SU-DHL-6 (cell line): ENCODE measurements around the gene UCHL1.

ENCODE experiments used
- H2AFZ ChIP-seq: fragments of 200-600 bp; sonication (generic); 2 replicates; pipeline ENCODE4 v1.6.1; 2014; ENCODE audit warnings: low read depth, mild to moderate bottlenecking, moderate library complexity, mixed read lengths, antibody characterized with exemption, low read length; ENCODE audit not compliant: severe bottlenecking
- H3F3A ChIP-seq: fragments of 200-600 bp; shearing (Covaris generic); 2 replicates; pipeline ENCODE4 v1.6.0; 2016; ENCODE audit warnings: antibody characterized with exemption, mild to moderate bottlenecking; ENCODE audit not compliant: insufficient read depth
- H3K27ac ChIP-seq: fragments of 200-600 bp; sonication (generic); 2 replicates; pipeline ENCODE4 v1.5.1; 2016; ENCODE audit warnings: low read depth, mild to moderate bottlenecking, low read length, moderate library complexity, mixed read lengths
- H3K27me3 ChIP-seq: fragments of 200-600 bp; sonication (generic), shearing (Covaris generic); 2 replicates; pipeline ENCODE4 v1.6.0; 2014; ENCODE audit warnings: mild to moderate bottlenecking, low read length
- H3K36me3 ChIP-seq: fragments of 200-600 bp; sonication (generic); 2 replicates; pipeline ENCODE4 v1.6.1; 2014; ENCODE audit warnings: mild to moderate bottlenecking, low read length, mixed read lengths
- H3K4me2 ChIP-seq: fragments of 300-600, 200-600 bp; shearing (Covaris generic), sonication (generic); 2 replicates; pipeline ENCODE4 v1.6.0; 2014; ENCODE audit warnings: low read length, low read depth, mild to moderate bottlenecking; ENCODE audit not compliant: poor library complexity, severe bottlenecking
- H3K4me3 ChIP-seq: fragments of 200-600 bp; sonication (generic); 2 replicates; pipeline ENCODE4 v1.5.1; 2014; ENCODE audit warnings: antibody characterized with exemption, low read length, mild to moderate bottlenecking, mixed read lengths; ENCODE audit not compliant: insufficient read depth, poor library complexity, severe bottlenecking
- H3K79me2 ChIP-seq: fragments of 200-600 bp; sonication (generic); 2 replicates; pipeline ENCODE4 v1.6.1; 2014; ENCODE audit warnings: mild to moderate bottlenecking, low read length, moderate library complexity; ENCODE audit not compliant: insufficient read depth
- H3K9ac ChIP-seq: fragments of 200-600 bp; sonication (generic); 2 replicates; pipeline ENCODE4 v1.7.0; 2014; ENCODE audit warnings: mild to moderate bottlenecking, low read length
- H3K9me2 ChIP-seq: fragments of 200-600 bp; sonication (generic); replicated peaks from 2 replicates; pipeline ENCODE4 v1.6.1; 2014; ENCODE audit warnings: low read length; ENCODE audit not compliant: insufficient read depth
- H3K9me3 ChIP-seq: fragments of 200-600 bp; sonication (generic); 2 replicates; pipeline ENCODE4 v1.6.1; 2014; ENCODE audit warnings: low read length, mixed read lengths; ENCODE audit not compliant: insufficient read depth
- H4K20me1 ChIP-seq: fragments of 200-600 bp; sonication (generic); 2 replicates; pipeline ENCODE4 v1.6.1; 2014; ENCODE audit warnings: low read depth, mild to moderate bottlenecking, antibody characterized with exemption, low read length, moderate library complexity, mixed read lengths
- EZH2phosphoT487 ChIP-seq: fragments of 200-600 bp; sonication (generic), shearing (Covaris generic); conservative IDR thresholded peaks from 2 replicates; pipeline ENCODE4 v1.6.1; 2018; ENCODE audit warnings: mild to moderate bottlenecking, antibody characterized with exemption, low read length, moderate library complexity, mixed read lengths
- TF ChIP-seq, protein P1 (sequence below): fragments of 200-600 bp; sonication (generic); IDR thresholded peaks from one replicate; pipeline ENCODE4 v1.5.1; 2017; ENCODE audit warnings: antibody characterized with exemption, mild to moderate bottlenecking, low read length, moderate library complexity; ENCODE audit not compliant: insufficient read depth, poor library complexity, severe bottlenecking

UCHL1 gene

DNA sequence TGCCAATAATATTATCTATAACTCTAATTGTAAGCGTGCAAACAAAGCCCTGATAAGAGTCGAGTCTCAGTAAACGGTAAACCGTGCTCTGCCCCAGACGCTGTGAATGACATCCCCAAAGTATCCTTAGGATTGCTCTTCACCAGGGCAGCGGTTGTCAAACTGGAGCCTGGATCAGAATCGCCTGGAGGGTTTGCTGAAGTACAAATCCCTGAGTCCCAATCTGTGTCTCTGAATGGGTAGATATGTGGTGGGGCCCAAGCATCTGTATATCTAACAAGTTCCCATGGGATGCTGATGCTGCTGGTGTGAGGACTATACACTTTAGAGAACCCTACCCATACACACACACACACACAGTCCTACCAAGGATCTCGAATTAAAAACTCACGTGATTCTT, 41.6 kb upstream of the UCHL1 start:
- H2AFZ ChIP-seq = peak overlapping the region; percentile 72

DNA sequence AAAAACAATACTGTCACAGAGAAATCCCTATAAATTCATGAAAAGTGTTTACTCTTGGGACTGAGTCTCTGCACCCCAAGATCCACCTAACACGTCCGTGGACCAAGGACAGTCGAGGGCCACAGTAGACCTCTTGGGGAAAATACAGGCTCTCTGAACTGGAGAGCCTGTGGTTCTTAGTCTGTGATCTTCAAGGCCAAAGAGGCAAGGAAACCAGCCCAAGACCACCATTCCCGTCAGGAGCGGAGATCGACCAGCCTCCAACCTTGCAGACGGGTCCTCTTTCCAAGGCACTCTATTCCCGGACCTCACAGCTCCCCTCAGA, 40.8 kb upstream of the UCHL1 start:
- TF ChIP-seq, protein P1, sequence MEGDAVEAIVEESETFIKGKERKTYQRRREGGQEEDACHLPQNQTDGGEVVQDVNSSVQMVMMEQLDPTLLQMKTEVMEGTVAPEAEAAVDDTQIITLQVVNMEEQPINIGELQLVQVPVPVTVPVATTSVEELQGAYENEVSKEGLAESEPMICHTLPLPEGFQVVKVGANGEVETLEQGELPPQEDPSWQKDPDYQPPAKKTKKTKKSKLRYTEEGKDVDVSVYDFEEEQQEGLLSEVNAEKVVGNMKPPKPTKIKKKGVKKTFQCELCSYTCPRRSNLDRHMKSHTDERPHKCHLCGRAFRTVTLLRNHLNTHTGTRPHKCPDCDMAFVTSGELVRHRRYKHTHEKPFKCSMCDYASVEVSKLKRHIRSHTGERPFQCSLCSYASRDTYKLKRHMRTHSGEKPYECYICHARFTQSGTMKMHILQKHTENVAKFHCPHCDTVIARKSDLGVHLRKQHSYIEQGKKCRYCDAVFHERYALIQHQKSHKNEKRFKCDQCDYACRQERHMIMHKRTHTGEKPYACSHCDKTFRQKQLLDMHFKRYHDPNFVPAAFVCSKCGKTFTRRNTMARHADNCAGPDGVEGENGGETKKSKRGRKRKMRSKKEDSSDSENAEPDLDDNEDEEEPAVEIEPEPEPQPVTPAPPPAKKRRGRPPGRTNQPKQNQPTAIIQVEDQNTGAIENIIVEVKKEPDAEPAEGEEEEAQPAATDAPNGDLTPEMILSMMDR = no peak
- no peak for TF ChIP-seq EZH2phosphoT487
- Histone ChIP-seq H3K9me2 (no peaks in the 10 kb centered on the region), H3K36me3 (no peaks in the 10 kb centered on the region), H3K4me2 (peak overlapping the region; percentile 82), H3K9me3 (no peaks in the 10 kb centered on the region), H3K79me2 (peaks cover 27% of the 10 kb centered on the region), H3K27ac (peak overlapping the region; percentile 79), H3K4me3 (peak overlapping the region; percentile 68), H3K27me3 (no peaks in the 10 kb centered on the region), H4K20me1 (no peaks in the 10 kb centered on the region), H3K9ac (peak overlapping the region; percentile 79), H3F3A (peaks cover 8% of the 10 kb centered on the region; the same call in 1 of the 2 replicates), H2AFZ (peak overlapping the region; percentile 66)

More for the DNA sequence above, 41.6 kb upstream of the UCHL1 start:
- Histone ChIP-seq H3K9me3 (no peaks in the 10 kb centered on the region), H3K9me2 (no peaks in the 10 kb centered on the region), H4K20me1 (no peaks in the 10 kb centered on the region), H3F3A (peaks cover 8% of the 10 kb centered on the region; the same call in 1 of the 2 replicates), H3K79me2 (peaks cover 34% of the 10 kb centered on the region), H3K4me3 (peak overlapping the region; percentile 91), H3K4me2 (peak overlapping the region; percentile 82), H3K27ac (peak overlapping the region; percentile 79), H3K9ac (peak overlapping the region; percentile 79), H3K36me3 (no peaks in the 10 kb centered on the region), H3K27me3 (no peaks in the 10 kb centered on the region)
- no peak for TF ChIP-seq EZH2phosphoT487
- TF ChIP-seq, protein P1 = no peak

DNA sequence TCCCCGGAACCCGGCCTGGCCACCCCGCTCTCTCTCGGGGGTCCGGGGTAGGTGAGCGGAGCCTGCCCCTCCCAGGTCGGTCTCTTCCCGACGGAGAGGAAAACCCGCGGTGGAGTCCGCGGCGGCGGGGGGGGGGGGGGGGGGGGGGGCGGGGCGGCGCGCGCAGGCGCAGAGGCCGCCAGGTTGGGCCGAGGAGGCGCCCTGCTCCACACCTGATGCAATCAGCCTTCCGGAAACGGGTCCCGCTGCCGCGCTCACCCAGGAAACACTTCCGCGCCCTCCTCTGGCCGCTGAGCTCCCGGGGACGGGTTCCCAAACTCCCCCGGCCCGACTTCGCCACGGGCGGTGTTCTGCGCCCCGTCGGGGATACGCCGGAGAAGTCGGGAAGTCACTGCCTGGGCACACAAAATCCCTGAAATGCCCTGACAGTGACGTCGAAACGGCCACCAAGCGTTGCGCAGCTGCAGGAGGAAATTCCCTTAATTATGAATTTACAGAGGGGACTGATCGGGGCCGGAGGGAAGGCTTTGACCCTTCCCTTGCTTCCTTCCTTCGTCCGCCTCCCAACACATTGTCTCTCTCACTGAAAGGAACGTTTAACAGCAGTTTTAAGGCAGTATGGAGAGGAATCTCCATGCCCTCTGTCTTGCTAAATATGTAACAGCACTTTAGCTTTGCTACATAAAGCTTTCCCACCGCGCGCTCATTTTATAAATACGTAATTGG, 40.3 kb upstream of the UCHL1 start:
- Histone ChIP-seq H3K9me2 (no peaks in the 10 kb centered on the region), H3K36me3 (no peaks in the 10 kb centered on the region), H4K20me1 (no peaks in the 10 kb centered on the region), H3K9me3 (no peaks in the 10 kb centered on the region), H3K4me3 (peak overlapping the region; percentile 68), H3K9ac (peak overlapping the region; percentile 79), H3K27ac (peak overlapping the region; percentile 79), H3K27me3 (no peaks in the 10 kb centered on the region), H3F3A (peaks cover 8% of the 10 kb centered on the region; the same call in 1 of the 2 replicates), H3K4me2 (peak overlapping the region; percentile 82), H2AFZ (peak overlapping the region; percentile 94), H3K79me2 (peaks cover 25% of the 10 kb centered on the region)
- no peak for TF ChIP-seq EZH2phosphoT487
- TF ChIP-seq, protein P1 = no peak
